ENCODE measurements around the gene MSI2. TPM values are rescaled to one million over a fixed set of nuclear protein-coding genes. Genes with fewer than 3 reads are reported as not detected.

Gene MSI2
- total RNA-seq, 2 donors from 2014 or later = 53.1 to 74.0 TPM

DNA sequence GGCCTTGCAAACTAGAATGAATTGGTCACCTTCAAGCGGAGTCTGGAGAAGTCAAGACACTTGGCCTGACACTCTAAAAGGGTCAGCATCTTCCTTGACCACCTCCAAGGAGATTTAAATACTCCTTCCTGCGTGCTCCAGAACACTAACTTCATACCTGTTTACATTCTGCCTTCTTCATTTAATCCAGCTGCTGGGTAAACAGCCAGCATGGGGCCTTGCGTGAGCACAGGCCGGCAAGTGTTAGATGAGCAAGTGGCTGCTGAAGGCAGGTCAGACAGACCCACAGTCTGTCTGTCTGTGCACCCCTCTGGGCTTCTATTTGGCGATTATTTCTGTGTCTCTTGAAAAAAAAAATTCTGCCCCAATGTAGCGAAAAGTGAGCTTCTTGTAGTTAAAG is 153.8 kb downstream of the MSI2 start:
- Histone ChIP-seq H3K27ac (no peak overlapping the region), H3K36me3 (no peaks in the 10 kb centered on the region), H3K4me1 (replicated peaks) (peaks cover 26% of the 10 kb centered on the region), H3K27me3 (replicated peaks; ENCODE audit: insufficient read depth) (no peaks in the 10 kb centered on the region), H3K9me3 (no peaks in the 10 kb centered on the region), H3K4me3 (no peak overlapping the region)
- 75% methylated on average over 6 of the region's 6 CpGs for WGBS
- no peak for DNase-seq (ENCODE audit: low spot score)
- TF ChIP-seq, protein P1, sequence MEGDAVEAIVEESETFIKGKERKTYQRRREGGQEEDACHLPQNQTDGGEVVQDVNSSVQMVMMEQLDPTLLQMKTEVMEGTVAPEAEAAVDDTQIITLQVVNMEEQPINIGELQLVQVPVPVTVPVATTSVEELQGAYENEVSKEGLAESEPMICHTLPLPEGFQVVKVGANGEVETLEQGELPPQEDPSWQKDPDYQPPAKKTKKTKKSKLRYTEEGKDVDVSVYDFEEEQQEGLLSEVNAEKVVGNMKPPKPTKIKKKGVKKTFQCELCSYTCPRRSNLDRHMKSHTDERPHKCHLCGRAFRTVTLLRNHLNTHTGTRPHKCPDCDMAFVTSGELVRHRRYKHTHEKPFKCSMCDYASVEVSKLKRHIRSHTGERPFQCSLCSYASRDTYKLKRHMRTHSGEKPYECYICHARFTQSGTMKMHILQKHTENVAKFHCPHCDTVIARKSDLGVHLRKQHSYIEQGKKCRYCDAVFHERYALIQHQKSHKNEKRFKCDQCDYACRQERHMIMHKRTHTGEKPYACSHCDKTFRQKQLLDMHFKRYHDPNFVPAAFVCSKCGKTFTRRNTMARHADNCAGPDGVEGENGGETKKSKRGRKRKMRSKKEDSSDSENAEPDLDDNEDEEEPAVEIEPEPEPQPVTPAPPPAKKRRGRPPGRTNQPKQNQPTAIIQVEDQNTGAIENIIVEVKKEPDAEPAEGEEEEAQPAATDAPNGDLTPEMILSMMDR (IDR thresholded peaks at IDR 0.05) = no peak
- TF ChIP-seq POLR2AphosphoS5 (IDR thresholded peaks at IDR 0.05) = peak; percentile 6
- no peak for TF ChIP-seq POLR2A (IDR thresholded peaks at IDR 0.05)
- intact Hi-C loops (cut with DNase I) = no loop called here

DNA sequence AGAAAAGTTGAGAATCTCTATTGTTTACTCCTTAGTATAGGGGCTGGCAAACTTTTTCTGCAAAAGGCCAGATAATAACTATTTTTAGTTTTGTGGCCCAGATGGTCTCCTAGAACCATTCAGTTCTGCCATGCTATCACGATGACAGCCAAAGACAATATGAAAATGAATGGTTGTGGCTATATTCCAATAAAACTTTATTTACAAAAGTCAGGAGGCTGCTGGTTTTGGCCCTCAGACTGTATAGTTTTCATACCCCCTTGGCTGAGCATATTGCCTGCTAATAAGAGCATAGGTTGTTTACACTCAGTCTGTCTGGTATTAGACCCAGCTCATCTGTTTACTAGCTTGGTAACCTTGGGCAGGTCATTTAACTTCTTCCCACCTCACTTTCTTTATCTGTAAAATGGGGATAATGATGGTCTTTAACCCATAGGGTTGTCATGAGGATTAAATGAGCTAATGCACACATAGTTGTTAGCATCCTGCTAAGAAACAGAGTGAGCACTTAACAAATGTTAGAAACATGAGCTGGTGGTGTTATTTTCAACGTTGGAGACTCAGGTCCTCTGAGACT is 156.3 kb downstream of the MSI2 start:
- no peak for TF ChIP-seq POLR2A (IDR thresholded peaks at IDR 0.05)
- TF ChIP-seq, protein P1 (IDR thresholded peaks at IDR 0.05) = no peak
- TF ChIP-seq POLR2AphosphoS5 (IDR thresholded peaks at IDR 0.05) = no peak
- Histone ChIP-seq H3K4me3 (no peak overlapping the region), H3K27me3 (replicated peaks; ENCODE audit: insufficient read depth) (no peaks in the 10 kb centered on the region), H3K27ac (no peak overlapping the region), H3K36me3 (no peaks in the 10 kb centered on the region), H3K9me3 (no peaks in the 10 kb centered on the region), H3K4me1 (replicated peaks) (peaks cover 12% of the 10 kb centered on the region)
- WGBS = 45% methylated on average over 2 of the region's 2 CpGs
- DNase-seq (ENCODE audit: low spot score) = no peak
- intact Hi-C loops (cut with DNase I) = no loop called here

DNA sequence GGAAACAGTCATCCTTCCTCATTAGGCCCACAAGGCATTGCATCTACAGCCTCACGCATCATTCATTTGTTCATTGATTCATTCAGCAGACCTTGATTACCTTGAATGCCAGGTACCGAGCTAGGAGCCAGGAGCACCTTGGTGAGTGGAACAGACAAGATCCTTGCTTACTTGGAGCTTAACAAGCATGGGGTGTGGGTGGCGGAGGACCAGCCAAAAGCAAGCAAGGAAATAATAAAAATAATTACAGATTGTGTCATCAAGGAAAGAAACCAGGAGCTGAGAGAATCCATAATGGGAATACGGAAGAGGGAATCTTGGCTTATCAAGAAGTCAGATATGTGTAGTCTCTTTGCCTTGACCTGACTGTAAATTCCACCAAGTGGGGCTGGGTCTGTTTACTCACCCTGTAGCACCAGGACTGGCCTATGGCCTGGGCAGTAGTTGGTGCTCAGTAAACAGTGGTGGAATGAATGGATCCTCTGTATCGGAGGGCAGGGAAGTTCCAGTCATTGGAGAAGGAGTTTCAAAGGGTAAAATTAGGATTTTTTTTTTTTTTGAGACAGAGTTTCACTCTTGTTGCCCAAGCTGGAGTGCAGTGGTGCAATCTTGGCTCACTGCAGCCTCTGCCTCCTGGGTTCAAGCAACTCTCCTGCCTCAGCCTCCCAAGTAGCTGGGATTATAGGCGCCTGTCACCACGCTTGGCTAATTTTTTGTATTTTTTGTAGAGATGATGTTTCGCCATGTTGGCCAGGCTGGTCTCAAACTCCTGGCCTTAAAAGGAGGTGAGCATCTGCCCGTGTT is 157.7 kb downstream of the MSI2 start:
- intact Hi-C loops (cut with DNase I) = no loop called here
- Histone ChIP-seq H3K36me3 (no peaks in the 10 kb centered on the region), H3K27ac (no peak overlapping the region), H3K27me3 (replicated peaks; ENCODE audit: insufficient read depth) (no peaks in the 10 kb centered on the region), H3K4me3 (no peak overlapping the region), H3K4me1 (replicated peaks) (no peaks in the 10 kb centered on the region), H3K9me3 (no peaks in the 10 kb centered on the region)
- no peak for DNase-seq (ENCODE audit: low spot score)
- TF ChIP-seq, protein P1 (IDR thresholded peaks at IDR 0.05) = no peak
- TF ChIP-seq POLR2AphosphoS5 (IDR thresholded peaks at IDR 0.05) = no peak
- TF ChIP-seq POLR2A (IDR thresholded peaks at IDR 0.05) = no peak
- WGBS = 88% methylated on average over 9 of the region's 9 CpGs

DNA sequence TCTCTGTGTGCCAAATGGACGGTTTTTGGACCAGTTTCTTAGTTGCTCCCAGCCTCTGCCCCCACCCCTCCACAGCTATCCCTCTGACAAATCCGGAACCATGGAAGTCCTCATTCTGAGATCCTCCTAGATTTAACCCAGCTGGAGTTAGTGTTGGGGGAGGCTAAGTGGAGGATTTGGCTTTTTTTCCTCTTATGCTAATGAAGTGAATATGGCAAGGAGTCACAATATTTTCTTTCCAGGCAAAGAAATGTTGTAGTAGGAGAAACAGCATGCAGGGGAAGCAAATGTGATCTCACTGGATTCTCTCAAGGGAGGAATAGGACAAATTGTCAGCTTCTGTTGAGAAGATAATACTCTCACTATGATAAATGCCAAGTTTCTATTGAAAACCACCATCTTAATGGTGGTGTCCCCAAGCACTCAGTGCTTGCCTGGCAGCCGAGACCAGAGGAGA is 159.5 kb downstream of the MSI2 start:
- Histone ChIP-seq H3K36me3 (no peaks in the 10 kb centered on the region), H3K4me3 (no peak overlapping the region), H3K9me3 (no peaks in the 10 kb centered on the region), H3K27ac (no peak overlapping the region), H3K27me3 (replicated peaks; ENCODE audit: insufficient read depth) (no peaks in the 10 kb centered on the region), H3K4me1 (replicated peaks) (no peaks in the 10 kb centered on the region)
- intact Hi-C loops (cut with DNase I) = no loop called here
- no peak for DNase-seq (ENCODE audit: low spot score)
- TF ChIP-seq POLR2AphosphoS5 (IDR thresholded peaks at IDR 0.05) (no peak), POLR2A (IDR thresholded peaks at IDR 0.05) (no peak)
- TF ChIP-seq, protein P1 (IDR thresholded peaks at IDR 0.05) = no peak
- WGBS = 66% methylated on average over 3 of the region's 3 CpGs
